GM23338 (cell line): ENCODE results near the gene CAPN10.

ENCODE experiments used
- CREB1 ChIP-seq: fragments of 250-450 bp; sonication (Bioruptor Pico); IDR thresholded peaks from 2 replicates; pipeline ENCODE4 v1.5.0; 2020; ENCODE audit warnings: low read depth, mild to moderate bottlenecking, moderate library complexity
- CTCF ChIP-seq, 2 experiments: fragments of 200-600 bp in 1 of 2; sonication (generic) in 1 of 2; conservative IDR thresholded peaks; 2 replicates each; pipeline versions ENCODE4 v1.5.1 to v1.6.1; 2016 to 2017; ENCODE audit warnings: antibody characterized with exemption in 2 of 2, low read depth in 2 of 2, mild to moderate bottlenecking in 2 of 2, moderate library complexity in 1 of 2
- EZH2 ChIP-seq: fragments of 200-600 bp; sonication (generic); IDR thresholded peaks from one replicate; pipeline ENCODE4 v1.8.0; 2017; ENCODE audit warnings: antibody characterized with exemption, mild to moderate bottlenecking, low read depth; ENCODE audit not compliant: unreplicated experiment
- EZH2phosphoT487 ChIP-seq: fragments of 200-600 bp; sonication (generic); IDR thresholded peaks from one replicate; pipeline ENCODE4 v1.8.1; 2018; ENCODE audit warnings: antibody characterized with exemption; ENCODE audit not compliant: unreplicated experiment
- POLR2AphosphoS5 ChIP-seq: IDR thresholded peaks from 2 replicates; pipeline ENCODE4 v1.6.1; 2016; ENCODE audit warnings: antibody characterized with exemption, low read depth
- REST ChIP-seq: IDR thresholded peaks from one replicate; pipeline ENCODE4 v1.6.1; 2018; ENCODE audit warnings: antibody characterized with exemption; ENCODE audit not compliant: unreplicated experiment
- ZNF331 ChIP-seq: fragments of 250-450 bp; sonication (Bioruptor Pico); IDR thresholded peaks from 2 replicates; pipeline ENCODE4 v1.5.0; 2020; ENCODE audit warnings: low read depth, mild to moderate bottlenecking, moderate library complexity

- no peak for TF ChIP-seq CTCF (conservative IDR thresholded peaks at IDR 0.05; ENCODE audit: low read depth in 2 of 2)
- no peak for TF ChIP-seq REST
- TF ChIP-seq ZNF331: no peak
- TF ChIP-seq POLR2AphosphoS5: no peak
- no peak for TF ChIP-seq CREB1
- TF ChIP-seq EZH2phosphoT487: no peak
- no peak for TF ChIP-seq EZH2
Observed at GRCh38 chr2:240582781-240583180, 3.8 kb upstream of the CAPN10 start.
